Psoas muscle (tissue), 8 donors: Measurements from ENCODE around the gene TANC2. TPM values are rescaled to one million over a fixed set of nuclear protein-coding genes. Genes with fewer than 3 reads are reported as not detected.

ENCODE experiments used
- ATAC-seq, 4 donors: fragments of 200-7000 bp; cut with Tn5 transposase; one replicate each; pipeline ENCODE4 v1.9.1; 2020; ENCODE audit warnings: moderate library complexity in 3 of 4, mild to moderate bottlenecking in 2 of 4
- DNase-seq, 2 donors: peaks; one replicate each; pipeline ENCODE4 v3.0.0-alpha.2; 2020
- H3K27ac ChIP-seq: fragments of 200-600 bp; one replicate; pipeline ENCODE4 v1.8.0; 2022
- H3K27me3 ChIP-seq, 3 donors: fragments of 200-600 bp in 1 of 3; one replicate each; pipeline versions ENCODE4 v1.6.1 to v1.8.0; 2013 to 2022; ENCODE audit warnings: low read length in 2 of 3, mild to moderate bottlenecking in 2 of 3, moderate library complexity in 1 of 3; ENCODE audit not compliant: insufficient read depth in 3 of 3
- H3K36me3 ChIP-seq, 2 donors: fragments of 200-600 bp in 1 of 2; one replicate each; pipeline versions ENCODE4 v1.6.1 to v1.8.0; 2013 to 2022; ENCODE audit warnings: low read depth in 1 of 2, mild to moderate bottlenecking in 1 of 2, moderate library complexity in 1 of 2; ENCODE audit not compliant: insufficient read depth in 1 of 2
- H3K4me1 ChIP-seq: fragments of 200-600 bp; one replicate; pipeline ENCODE4 v1.8.0; 2022
- H3K4me3 ChIP-seq: fragments of 200-600 bp; one replicate; pipeline ENCODE4 v1.8.0; 2022; ENCODE audit warnings: mild to moderate bottlenecking
- H3K9me3 ChIP-seq: fragments of 200-600 bp; one replicate; pipeline ENCODE4 v1.8.0; 2022
- WGBS, 3 donors: extraction: QIAGEN DNeasy Blood & Tissue Kit; methylation state at CpG; one replicate each; pipeline versions ENCODE4 v1.1.6 to v1.1.7; 2013; 5-methylcytosine and 5-hydroxymethylcytosine counted together
- intact Hi-C, 2 donors: fragments of 100-400 bp; cut with DNase I; formaldehyde crosslinking; loops; one replicate each; pipeline versions ENCODE4 v1.11.0 to v1.14.2; 2022
- polyA plus RNA-seq, 3 donors: library from polyadenylated mRNA; stranded (reverse); fragments of 200-250 nt; gene quantifications; one replicate each; pipeline ENCODE4 v1.2.3, GENCODE V29; 2013
- total RNA-seq, 4 donors: library from RNA; stranded (reverse); fragmentation: NEBNext Ultra II Directional in 2 of 4; extraction: Animal tissue kit (Norgen Biotek cat#: 25700) in 2 of 4; gene quantifications; one replicate each; pipeline versions ENCODE4 v1.2.1 to v1.2.4, GENCODE V29; 2021 to 2023
- TF ChIP-seq, protein P1 (sequence below): fragments of 200-600 bp; IDR thresholded peaks from one replicate; pipeline ENCODE4 v1.8.0; 2022; ENCODE audit warnings: antibody characterized with exemption
- donor health status: healthy with polysubstance abuse.
- donor health status: DM: no; HTN: no; CAD: no; lungs with moderate emphysema.
- donor health status: Bipolar disorder and iron deficiency.
- donor health status: healthy.
- donor health status: DM: yes; HTN: yes; CAD: no.
- donor health status: DM: no; HTN: no; CAD: no.
- donor health status: DM: no; HTN: no; CAD: no.
- donor health status: DM: yes; HTN: yes; CAD: no.

The TANC2 gene
- total and polyA plus RNA-seq, 7 donors, result 1.2 to 12.4 (median 6.1) TPM

DNA sequence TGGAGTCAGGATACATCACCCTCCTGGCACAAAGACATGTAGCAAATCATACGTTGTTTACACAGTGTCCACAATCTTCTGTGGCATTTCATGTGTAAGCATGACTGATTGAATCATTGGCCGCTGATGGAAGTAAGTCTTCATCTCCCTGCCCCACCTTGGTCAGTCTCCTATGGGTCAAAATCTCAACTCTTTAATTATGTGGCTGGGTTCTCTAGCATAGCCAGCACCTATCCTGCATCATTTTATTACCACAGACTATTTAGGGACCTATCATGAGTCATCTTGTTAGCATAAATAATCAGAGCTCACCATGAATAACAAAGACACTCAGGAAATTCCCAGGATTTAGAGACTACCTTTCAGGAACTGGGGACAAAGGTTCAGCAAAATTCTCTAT is 15.9 kb downstream of the TANC2 start:
- peaks cover 10% of the 10 kb centered on the region for H3K9me3 ChIP-seq
- WGBS, 3 donors, result 71 to 80% (median 78%) methylated on average over 2 of the region's 2 CpGs
- intact Hi-C loops, result no loop called here
- H3K4me1 ChIP-seq, result no peaks in the 10 kb centered on the region
- TF ChIP-seq, protein P1, sequence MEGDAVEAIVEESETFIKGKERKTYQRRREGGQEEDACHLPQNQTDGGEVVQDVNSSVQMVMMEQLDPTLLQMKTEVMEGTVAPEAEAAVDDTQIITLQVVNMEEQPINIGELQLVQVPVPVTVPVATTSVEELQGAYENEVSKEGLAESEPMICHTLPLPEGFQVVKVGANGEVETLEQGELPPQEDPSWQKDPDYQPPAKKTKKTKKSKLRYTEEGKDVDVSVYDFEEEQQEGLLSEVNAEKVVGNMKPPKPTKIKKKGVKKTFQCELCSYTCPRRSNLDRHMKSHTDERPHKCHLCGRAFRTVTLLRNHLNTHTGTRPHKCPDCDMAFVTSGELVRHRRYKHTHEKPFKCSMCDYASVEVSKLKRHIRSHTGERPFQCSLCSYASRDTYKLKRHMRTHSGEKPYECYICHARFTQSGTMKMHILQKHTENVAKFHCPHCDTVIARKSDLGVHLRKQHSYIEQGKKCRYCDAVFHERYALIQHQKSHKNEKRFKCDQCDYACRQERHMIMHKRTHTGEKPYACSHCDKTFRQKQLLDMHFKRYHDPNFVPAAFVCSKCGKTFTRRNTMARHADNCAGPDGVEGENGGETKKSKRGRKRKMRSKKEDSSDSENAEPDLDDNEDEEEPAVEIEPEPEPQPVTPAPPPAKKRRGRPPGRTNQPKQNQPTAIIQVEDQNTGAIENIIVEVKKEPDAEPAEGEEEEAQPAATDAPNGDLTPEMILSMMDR, result no peak
- no peak overlapping the region for H3K27ac ChIP-seq
- H3K27me3 ChIP-seq, result no peaks in the 10 kb centered on the region
- DNase-seq, result no peak
- H3K4me3 ChIP-seq, result no peak overlapping the region
- ATAC-seq, result no peak
- no peaks in the 10 kb centered on the region for H3K36me3 ChIP-seq

DNA sequence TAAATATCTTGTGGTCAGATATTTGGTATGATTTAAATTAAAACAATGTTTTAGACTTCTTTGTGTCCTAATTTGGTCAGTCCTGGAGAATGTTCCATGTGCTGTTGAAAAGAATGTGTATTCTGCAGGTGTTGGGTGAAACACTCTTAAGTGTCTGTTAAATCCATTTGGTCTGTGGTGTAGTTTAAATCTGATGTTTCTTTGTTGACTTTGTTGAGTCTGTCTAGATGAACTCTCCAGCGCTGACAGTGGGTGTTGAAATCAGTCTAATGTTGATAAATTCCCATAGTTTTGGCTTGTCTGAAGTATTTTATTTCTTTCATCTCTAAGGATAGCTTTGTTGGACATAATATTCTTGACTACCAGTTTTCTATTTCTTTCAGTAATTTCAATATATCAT is 18.8 kb downstream of the TANC2 start:
- 96 to 100% (median 97%) methylated on average over 1 of the region's 1 CpG for WGBS, 3 donors
- peaks cover 10% of the 10 kb centered on the region for H3K9me3 ChIP-seq
- TF ChIP-seq, protein P1, result no peak
- no peak for DNase-seq
- intact Hi-C loops, result no loop called here
- no peaks in the 10 kb centered on the region for H3K27me3 ChIP-seq
- no peak overlapping the region for H3K4me3 ChIP-seq
- no peak overlapping the region for H3K27ac ChIP-seq
- no peaks in the 10 kb centered on the region for H3K4me1 ChIP-seq
- no peaks in the 10 kb centered on the region for H3K36me3 ChIP-seq
- ATAC-seq, result no peak

DNA sequence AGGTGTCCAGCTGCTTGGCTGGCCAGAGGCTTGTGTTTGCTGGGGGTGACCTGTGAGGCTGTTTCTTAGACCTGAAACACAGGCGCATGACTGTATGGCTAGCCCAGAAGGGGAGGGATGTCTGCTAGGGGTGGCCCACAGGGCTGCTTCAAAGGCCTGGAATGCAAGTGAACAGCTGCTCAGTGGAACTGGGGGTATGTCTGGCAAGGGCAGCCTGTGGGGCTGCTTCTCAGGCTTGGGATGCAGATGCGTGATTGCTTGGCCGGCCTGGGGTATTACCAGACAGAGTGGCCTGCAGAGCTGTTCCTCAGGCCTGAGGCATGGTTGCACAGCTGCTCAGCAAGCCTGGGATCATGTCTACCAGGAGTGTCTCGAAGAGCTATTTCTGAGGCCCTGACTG is 20.5 kb downstream of the TANC2 start:
- intact Hi-C loops, result no loop called here
- Histone ChIP-seq H3K36me3 (no peaks in the 10 kb centered on the region), H3K4me1 (no peaks in the 10 kb centered on the region), H3K4me3 (no peak overlapping the region), H3K9me3 (peaks cover 10% of the 10 kb centered on the region), H3K27me3 (no peaks in the 10 kb centered on the region), H3K27ac (no peak overlapping the region)
- ATAC-seq (no peak), DNase-seq (no peak)
- WGBS, 3 donors, result 63 to 66% (median 63%) methylated on average over 4 of the region's 4 CpGs
- TF ChIP-seq, protein P1, result no peak

DNA sequence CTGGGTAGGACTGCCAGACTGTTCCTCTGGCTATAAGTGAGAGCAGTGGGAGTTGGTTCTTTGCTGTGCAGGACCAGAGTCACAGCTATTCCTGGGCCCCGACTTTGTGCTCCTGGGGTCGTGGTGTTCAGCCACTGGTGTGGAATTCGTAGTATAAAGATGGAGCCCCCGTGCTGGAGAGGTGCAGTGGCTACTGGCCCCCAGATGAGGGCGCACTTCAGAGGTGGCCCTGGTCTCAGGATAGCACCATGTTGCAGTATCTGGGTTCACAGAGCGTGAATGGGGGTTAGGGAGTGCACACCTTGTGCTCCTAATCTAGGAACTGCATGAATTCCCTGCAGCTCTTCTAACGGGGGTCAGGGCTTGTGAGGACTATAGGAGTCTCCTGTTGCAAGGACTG is 21.1 kb downstream of the TANC2 start:
- Histone ChIP-seq H3K4me1 (no peaks in the 10 kb centered on the region), H3K27ac (no peak overlapping the region), H3K9me3 (peaks cover 10% of the 10 kb centered on the region), H3K36me3 (no peaks in the 10 kb centered on the region), H3K27me3 (no peaks in the 10 kb centered on the region), H3K4me3 (no peak overlapping the region)
- WGBS, 3 donors, result 90 to 95% (median 94%) methylated on average over 7 of the region's 7 CpGs
- TF ChIP-seq, protein P1, result no peak
- intact Hi-C loops, result no loop called here
- ATAC-seq (no peak), DNase-seq (no peak)

DNA sequence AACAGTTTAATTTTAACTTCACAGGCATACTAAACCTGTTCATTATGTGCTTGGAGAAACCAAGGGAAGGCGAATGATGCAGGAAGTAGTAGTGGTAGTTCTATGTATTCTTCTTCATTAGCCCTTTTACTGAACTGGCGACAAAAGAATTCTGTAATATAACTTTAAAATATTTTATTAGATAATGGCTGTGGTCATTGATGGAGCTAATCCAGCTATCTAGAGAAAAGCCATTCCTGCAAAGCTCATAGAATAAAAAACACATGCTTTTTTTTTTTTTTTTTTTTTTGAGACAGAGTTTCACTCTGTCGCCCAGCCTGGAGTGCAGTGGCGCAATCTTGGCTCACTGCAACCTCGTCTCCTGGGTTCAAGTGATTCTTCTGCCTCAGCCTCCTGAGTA is 23.5 kb downstream of the TANC2 start:
- Histone ChIP-seq H3K4me1 (no peaks in the 10 kb centered on the region), H3K27me3 (no peaks in the 10 kb centered on the region), H3K27ac (no peak overlapping the region), H3K4me3 (no peak overlapping the region), H3K36me3 (no peaks in the 10 kb centered on the region), H3K9me3 (no peaks in the 10 kb centered on the region)
- intact Hi-C loops, result no loop called here
- DNase-seq (no peak), ATAC-seq (no peak)
- 80 to 89% (median 88%) methylated on average over 5 of the region's 5 CpGs for WGBS, 3 donors
- TF ChIP-seq, protein P1, result no peak
